Mammary epithelial cell (primary cell): ENCODE results near the gene C3.

Source experiments
- EZH2 ChIP-seq: IDR thresholded peaks from 2 replicates; pipeline ENCODE4 v1.6.1; 2012; ENCODE audit warnings: low read length, inconsistent platforms, borderline replicate concordance
- TF ChIP-seq, protein P1 (sequence below), 2 donors: IDR thresholded peaks in 1 of 2; conservative IDR thresholded peaks in 1 of 2; 2 replicates each; pipeline ENCODE4 v1.5.1; 2011 to 2012; ENCODE audit warnings: inconsistent platforms in 2 of 2, low read length in 2 of 2, mild to moderate bottlenecking in 2 of 2, control low read depth in 1 of 2, low read depth in 1 of 2; ENCODE audit not compliant: insufficient read depth in 1 of 2; ENCODE audit errors: extremely low read depth in 1 of 2

DNA sequence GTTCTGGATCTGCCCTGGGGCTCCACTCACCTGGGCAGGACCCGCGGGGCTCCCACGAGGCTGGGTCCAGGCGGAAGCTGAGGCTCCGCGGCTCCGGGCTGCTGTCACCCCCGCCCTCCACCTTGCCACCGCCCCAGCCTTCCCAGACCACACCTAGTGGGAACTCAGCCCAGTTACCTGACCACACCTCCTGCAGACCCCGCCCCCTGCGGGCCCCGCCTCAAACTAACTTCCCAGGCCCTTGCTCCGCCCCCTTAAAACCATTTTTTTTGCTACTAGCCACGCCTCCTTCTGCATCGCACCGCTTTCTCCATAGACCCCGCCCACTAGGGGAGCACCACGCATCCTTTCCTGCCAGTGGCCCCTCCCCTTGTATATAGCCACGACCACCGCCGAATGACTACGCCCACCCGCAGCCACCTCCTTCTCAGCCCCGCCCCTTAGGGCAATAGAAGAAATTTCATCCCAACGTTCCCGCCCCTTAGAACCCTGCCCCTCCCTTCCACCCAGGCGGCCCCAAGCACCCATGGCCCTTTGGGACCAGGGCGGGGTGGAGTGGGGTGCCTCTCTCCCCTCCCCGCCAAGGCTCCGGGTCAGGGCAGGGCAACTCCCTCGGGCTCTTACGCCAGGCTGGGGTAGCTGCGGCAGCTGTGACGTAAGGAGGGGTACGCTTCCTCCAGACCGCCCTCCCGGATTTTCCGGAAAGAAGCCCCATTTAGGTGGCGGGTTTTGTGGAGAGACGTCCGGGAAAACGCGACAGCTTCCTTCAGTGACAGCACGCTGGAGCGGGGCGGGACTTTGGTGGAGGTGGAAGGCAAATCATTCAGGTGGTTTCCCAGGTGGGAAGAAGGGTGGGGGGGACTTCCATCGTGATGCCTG is 47.1 kb upstream of the C3 start, which contains the start of gene SH2D3A:
- TF ChIP-seq, protein P1, sequence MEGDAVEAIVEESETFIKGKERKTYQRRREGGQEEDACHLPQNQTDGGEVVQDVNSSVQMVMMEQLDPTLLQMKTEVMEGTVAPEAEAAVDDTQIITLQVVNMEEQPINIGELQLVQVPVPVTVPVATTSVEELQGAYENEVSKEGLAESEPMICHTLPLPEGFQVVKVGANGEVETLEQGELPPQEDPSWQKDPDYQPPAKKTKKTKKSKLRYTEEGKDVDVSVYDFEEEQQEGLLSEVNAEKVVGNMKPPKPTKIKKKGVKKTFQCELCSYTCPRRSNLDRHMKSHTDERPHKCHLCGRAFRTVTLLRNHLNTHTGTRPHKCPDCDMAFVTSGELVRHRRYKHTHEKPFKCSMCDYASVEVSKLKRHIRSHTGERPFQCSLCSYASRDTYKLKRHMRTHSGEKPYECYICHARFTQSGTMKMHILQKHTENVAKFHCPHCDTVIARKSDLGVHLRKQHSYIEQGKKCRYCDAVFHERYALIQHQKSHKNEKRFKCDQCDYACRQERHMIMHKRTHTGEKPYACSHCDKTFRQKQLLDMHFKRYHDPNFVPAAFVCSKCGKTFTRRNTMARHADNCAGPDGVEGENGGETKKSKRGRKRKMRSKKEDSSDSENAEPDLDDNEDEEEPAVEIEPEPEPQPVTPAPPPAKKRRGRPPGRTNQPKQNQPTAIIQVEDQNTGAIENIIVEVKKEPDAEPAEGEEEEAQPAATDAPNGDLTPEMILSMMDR (conservative IDR thresholded peaks at IDR 0.05 in 1 of 2, IDR thresholded peaks at IDR 0.05 in 1 of 2; ENCODE audit: extremely low read depth in 1 of 2, insufficient read depth in 1 of 2, low read depth in 1 of 2, low read length in 2 of 2) = no peak
- no peak for TF ChIP-seq EZH2
